K562 (cell line): Measurements from ENCODE around the gene TUBB1. TPM values are rescaled to one million over a fixed set of nuclear protein-coding genes. Genes with fewer than 3 reads are reported as not detected.

ENCODE experiments used
- EGR1 ChIP-seq: fragments of 450-650 bp; conservative IDR thresholded peaks from 2 replicates; pipeline ENCODE4 v1.6.1; 2017; ENCODE audit warnings: mild to moderate bottlenecking
- HOXB6 ChIP-seq: fragments of 250-450 bp; sonication (Bioruptor Pico); IDR thresholded peaks from 2 replicates; pipeline ENCODE4 v1.5.1; 2022; ENCODE audit warnings: mild to moderate bottlenecking, borderline replicate concordance
- KDM2B ChIP-seq: fragments of 250-450 bp; sonication (Bioruptor Pico); IDR thresholded peaks from 2 replicates; pipeline ENCODE4 v1.8.0; 2021; ENCODE audit warnings: mild to moderate bottlenecking, moderate library complexity
- NKRF ChIP-seq: fragments of 450-650 bp; IDR thresholded peaks from 2 replicates; pipeline ENCODE4 v1.6.1; 2016; ENCODE audit warnings: borderline replicate concordance
- PHF21A ChIP-seq: fragments of 450-650 bp; IDR thresholded peaks from 2 replicates; pipeline ENCODE4 v1.6.1; 2017; ENCODE audit warnings: low read depth, borderline replicate concordance
- POLR2AphosphoS2 ChIP-seq: IDR thresholded peaks from 2 replicates; pipeline ENCODE4 v1.6.1; 2012; ENCODE audit warnings: low read length, improper control_type of control experiment
- POLR3G ChIP-seq: IDR thresholded peaks from 2 replicates; pipeline ENCODE4 v1.6.1; 2011; ENCODE audit not compliant: insufficient read length, insufficient replicate concordance; ENCODE audit errors: extremely low read depth
- RBM17 ChIP-seq: fragments of 200-400 bp; formaldehyde crosslinking; IDR thresholded peaks from 2 replicates; pipeline ENCODE4 v1.6.1; 2017; ENCODE audit warnings: low read depth, mild to moderate bottlenecking, low read length, borderline replicate concordance
- SAP30 ChIP-seq: fragments of 200-600 bp; sonication (generic); IDR thresholded peaks from 2 replicates; pipeline ENCODE4 v1.6.1; 2012; ENCODE audit warnings: borderline replicate concordance, low read depth, mild to moderate bottlenecking, moderate library complexity, low read length, control low read depth, inconsistent platforms; ENCODE audit not compliant: insufficient read depth, poor library complexity, severe bottlenecking
- SMARCA5 ChIP-seq: fragments of 450-650 bp; IDR thresholded peaks from 2 replicates; pipeline ENCODE4 v1.6.1; 2016
- TFAM ChIP-seq: fragments of 250-450 bp; sonication (Bioruptor Pico); conservative IDR thresholded peaks from 2 replicates; pipeline ENCODE4 v1.5.0; 2021; ENCODE audit warnings: mild to moderate bottlenecking, moderate library complexity
- ZNF165 ChIP-seq: fragments of 250-450 bp; sonication (Bioruptor Pico); IDR thresholded peaks from 2 replicates; pipeline ENCODE4 v1.4.0; 2020; ENCODE audit warnings: borderline replicate concordance
- ZNF830 ChIP-seq: fragments of 250-450 bp; sonication (Bioruptor Pico); IDR thresholded peaks from 2 replicates; pipeline ENCODE4 v1.5.0; 2021; ENCODE audit warnings: mild to moderate bottlenecking
- polyA plus RNA-seq, 8 experiments: library from polyadenylated mRNA; depleted of rRNA in 4 of 8; stranded (reverse) in 5 of 8; unstranded in 3 of 8; fragments of >200 nt; fragmentation: Nextera tagmentation in 2 of 8; fragmentation: Illumina TruSeq in 1 of 8; extraction: Ambion mirVana in 2 of 8; extraction: Trizol in 1 of 8; gene quantifications; 2 replicates each; pipeline versions ENCODE4 v1.2.1 to v1.2.3, GENCODE V29; 2011 to 2014; ENCODE audit warnings: inconsistent platforms in 1 of 8, missing spikeins in 1 of 8
- total RNA-seq, 7 experiments: library from RNA; depleted of rRNA in 6 of 7; stranded (reverse); fragments of >200 nt in 6 of 7; fragmentation: Illumina TruSeq in 2 of 7; extraction: Trizol in 2 of 7; gene quantifications; 2 replicates each; pipeline versions ENCODE4 v1.2.1 to v1.2.3, GENCODE V29; 2011 to 2021; ENCODE audit warnings: low replicate concordance in 1 of 7
- TF ChIP-seq, protein P1 (sequence below): IDR thresholded peaks from 2 replicates; pipeline ENCODE4 v1.6.1; 2011; ENCODE audit not compliant: insufficient read length; ENCODE audit errors: extremely low read depth
- TF ChIP-seq, protein P2 (sequence below): sonication (generic); formaldehyde crosslinking; IDR thresholded peaks from 2 replicates; pipeline ENCODE4 v1.8.1; 2023; ENCODE audit warnings: mild to moderate bottlenecking, missing genetic modification reagents

The TUBB1 gene
- total and polyA plus RNA-seq, 9 of the 15 experiments (the other 6 are each of a cell fraction or from before 2014, with no cell fraction given) = 1.5 to 3.9 (median 2.4) TPM

- TF ChIP-seq KDM2B (CRISPR knock-in tag) (0 out of 2 replicates have a peak, but pooled peaks have one; percentile 72), ZNF165 (CRISPR knock-in tag) (no peak), SMARCA5 (0 out of 2 replicates have a peak, but pooled peaks have one; percentile 28), POLR3G (no peak), POLR2AphosphoS2 (no peak), ZNF830 (0 out of 2 replicates have a peak, but pooled peaks have one; percentile 19), EGR1 (no peak), PHF21A (peak; percentile 99), HOXB6 (CRISPR knock-in tag) (no peak), RBM17 (no peak), SAP30 (peak; percentile 28), NKRF (peak; percentile 23; the same call in 1 of the 2 replicates), TFAM (CRISPR knock-in tag) (no peak)
- TF ChIP-seq, protein P1, sequence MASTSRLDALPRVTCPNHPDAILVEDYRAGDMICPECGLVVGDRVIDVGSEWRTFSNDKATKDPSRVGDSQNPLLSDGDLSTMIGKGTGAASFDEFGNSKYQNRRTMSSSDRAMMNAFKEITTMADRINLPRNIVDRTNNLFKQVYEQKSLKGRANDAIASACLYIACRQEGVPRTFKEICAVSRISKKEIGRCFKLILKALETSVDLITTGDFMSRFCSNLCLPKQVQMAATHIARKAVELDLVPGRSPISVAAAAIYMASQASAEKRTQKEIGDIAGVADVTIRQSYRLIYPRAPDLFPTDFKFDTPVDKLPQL = no peak
- TF ChIP-seq, protein P2, sequence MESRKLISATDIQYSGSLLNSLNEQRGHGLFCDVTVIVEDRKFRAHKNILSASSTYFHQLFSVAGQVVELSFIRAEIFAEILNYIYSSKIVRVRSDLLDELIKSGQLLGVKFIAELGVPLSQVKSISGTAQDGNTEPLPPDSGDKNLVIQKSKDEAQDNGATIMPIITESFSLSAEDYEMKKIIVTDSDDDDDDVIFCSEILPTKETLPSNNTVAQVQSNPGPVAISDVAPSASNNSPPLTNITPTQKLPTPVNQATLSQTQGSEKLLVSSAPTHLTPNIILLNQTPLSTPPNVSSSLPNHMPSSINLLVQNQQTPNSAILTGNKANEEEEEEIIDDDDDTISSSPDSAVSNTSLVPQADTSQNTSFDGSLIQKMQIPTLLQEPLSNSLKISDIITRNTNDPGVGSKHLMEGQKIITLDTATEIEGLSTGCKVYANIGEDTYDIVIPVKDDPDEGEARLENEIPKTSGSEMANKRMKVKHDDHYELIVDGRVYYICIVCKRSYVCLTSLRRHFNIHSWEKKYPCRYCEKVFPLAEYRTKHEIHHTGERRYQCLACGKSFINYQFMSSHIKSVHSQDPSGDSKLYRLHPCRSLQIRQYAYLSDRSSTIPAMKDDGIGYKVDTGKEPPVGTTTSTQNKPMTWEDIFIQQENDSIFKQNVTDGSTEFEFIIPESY (CRISPR knock-in tag) = peak; percentile 46; the same call in 1 of the 2 replicates
These were observed 13.5 kb downstream of the TUBB1 start (continued) for GRCh38 chr20:59032713-59033059.
